ENCODE results near the gene CHST8. TPM values are rescaled to one million over a fixed set of nuclear protein-coding genes. Genes with fewer than 3 reads are reported as not detected.

Gene CHST8
- total RNA-seq, 1 donor from 2014 or later = 0.07 TPM

GRCh38 chr19:33785795-33786194 lies 164.0 kb downstream of the CHST8 start:
- DNase-seq (ENCODE audit: low read depth, low spot score) = no peak

GRCh38 chr19:33788676-33789075 lies 166.9 kb downstream of the CHST8 start:
- DNase-seq (ENCODE audit: low read depth, low spot score) = no peak

GRCh38 chr19:33789344-33789743 lies 167.6 kb downstream of the CHST8 start:
- no peak for DNase-seq (ENCODE audit: low read depth, low spot score)

GRCh38 chr19:33794683-33795369 lies 173.1 kb downstream of the CHST8 start:
- DNase-seq (ENCODE audit: low read depth, low spot score) = no peak

GRCh38 chr19:33795370-33796163 lies 173.8 kb downstream of the CHST8 start:
- peak; percentile 48 for DNase-seq (ENCODE audit: low read depth, low spot score)

- no peak for DNase-seq (ENCODE audit: low read depth, low spot score)
These were observed 174.6 kb downstream of the CHST8 start, which contains the start of gene KCTD15 for GRCh38 chr19:33796164-33796875. Gene KCTD15 (plus strand): TSS chr19:33796870. CDS start chr19:33800455, 3,585 bp downstream.

GRCh38 chr19:33797802-33798671 lies 176.3 kb downstream of the CHST8 start:
- no peak for DNase-seq (ENCODE audit: low read depth, low spot score)

GRCh38 chr19:33798681-33799111 lies 176.9 kb downstream of the CHST8 start:
- no peak for DNase-seq (ENCODE audit: low read depth, low spot score)

GRCh38 chr19:33799476-33799875 lies 177.7 kb downstream of the CHST8 start:
- no peak for DNase-seq (ENCODE audit: low read depth, low spot score)

GRCh38 chr19:33800012-33800680 lies 178.4 kb downstream of the CHST8 start:
- no peak for DNase-seq (ENCODE audit: low read depth, low spot score)

- DNase-seq (ENCODE audit: low read depth, low spot score) = no peak
These were observed 179.7 kb downstream of the CHST8 start for GRCh38 chr19:33801411-33801810.

GRCh38 chr19:33802001-33802400 lies 180.2 kb downstream of the CHST8 start:
- DNase-seq (ENCODE audit: low read depth, low spot score) = no peak

- no peak for DNase-seq (ENCODE audit: low read depth, low spot score)
These were observed 181.0 kb downstream of the CHST8 start for GRCh38 chr19:33802801-33803200.

GRCh38 chr19:33803383-33803782 lies 181.6 kb downstream of the CHST8 start:
- no peak for DNase-seq (ENCODE audit: low read depth, low spot score)

GRCh38 chr19:33804021-33804799 lies 182.5 kb downstream of the CHST8 start:
- no peak for DNase-seq (ENCODE audit: low read depth, low spot score)

GRCh38 chr19:33805313-33805712 lies 183.6 kb downstream of the CHST8 start:
- DNase-seq (ENCODE audit: low read depth, low spot score) = no peak

- no peak for DNase-seq (ENCODE audit: low read depth, low spot score)
These were observed 184.2 kb downstream of the CHST8 start for GRCh38 chr19:33805840-33806433.

GRCh38 chr19:33806434-33806881 lies 184.7 kb downstream of the CHST8 start:
- DNase-seq (ENCODE audit: low read depth, low spot score) = no peak

GRCh38 chr19:33808399-33808798 lies 186.6 kb downstream of the CHST8 start:
- DNase-seq (ENCODE audit: low read depth, low spot score) = no peak

Data from pulmonary artery endothelial cell (primary cell).